ENCODE measurements around the gene TMEM242.

Gene TMEM242

GRCh38 chr6:157288575-157288974 is 34.7 kb downstream of the TMEM242 start:
- DNase-seq (ENCODE audit: low spot score) = no peak

- DNase-seq (ENCODE audit: low spot score) = no peak
Observed at GRCh38 chr6:157287923-157288322, 35.4 kb downstream of the TMEM242 start.

GRCh38 chr6:157287247-157287850 is 36.0 kb downstream of the TMEM242 start:
- no peak for DNase-seq (ENCODE audit: low spot score)

- DNase-seq (ENCODE audit: low spot score) = no peak
Observed at GRCh38 chr6:157285422-157285779, 37.9 kb downstream of the TMEM242 start.

- no peak for DNase-seq (ENCODE audit: low spot score)
Observed at GRCh38 chr6:157284738-157285421, 38.4 kb downstream of the TMEM242 start.

- DNase-seq (ENCODE audit: low spot score) = no peak
Observed at GRCh38 chr6:157283900-157284737, 39.2 kb downstream of the TMEM242 start.

GRCh38 chr6:157283330-157283898 is 39.9 kb downstream of the TMEM242 start:
- DNase-seq (ENCODE audit: low spot score) = no peak

GRCh38 chr6:157282284-157282683 is 41.0 kb downstream of the TMEM242 start:
- DNase-seq (ENCODE audit: low spot score) = no peak

- DNase-seq (ENCODE audit: low spot score) = no peak
Observed at GRCh38 chr6:157281570-157281969, 41.7 kb downstream of the TMEM242 start.

- no peak for DNase-seq (ENCODE audit: low spot score)
Observed at GRCh38 chr6:157280947-157281346, 42.4 kb downstream of the TMEM242 start.

GRCh38 chr6:157280157-157280556 is 43.2 kb downstream of the TMEM242 start:
- no peak for DNase-seq (ENCODE audit: low spot score)

GRCh38 chr6:157278171-157278570 is 45.1 kb downstream of the TMEM242 start:
- no peak for DNase-seq (ENCODE audit: low spot score)

GRCh38 chr6:157276731-157277130 is 46.6 kb downstream of the TMEM242 start:
- DNase-seq (ENCODE audit: low spot score) = no peak

- DNase-seq (ENCODE audit: low spot score) = no peak
Observed at GRCh38 chr6:157276134-157276532, 47.2 kb downstream of the TMEM242 start.

GRCh38 chr6:157274471-157275226 is 48.7 kb downstream of the TMEM242 start:
- peak; percentile 52 for DNase-seq (ENCODE audit: low spot score)

- DNase-seq (ENCODE audit: low spot score) = peak; percentile 28
Observed at GRCh38 chr6:157273756-157274470, 49.4 kb downstream of the TMEM242 start.

GRCh38 chr6:157272866-157273755 is 50.2 kb downstream of the TMEM242 start:
- no peak for DNase-seq (ENCODE audit: low spot score)

GRCh38 chr6:157272372-157272771 is 50.9 kb downstream of the TMEM242 start:
- DNase-seq (ENCODE audit: low spot score) = no peak

GRCh38 chr6:157271911-157272310 is 51.4 kb downstream of the TMEM242 start:
- no peak for DNase-seq (ENCODE audit: low spot score)

- no peak for DNase-seq (ENCODE audit: low spot score)
Observed at GRCh38 chr6:157271441-157271840, 51.9 kb downstream of the TMEM242 start.
